GM21390 (cell line): Measurements from ENCODE around the gene SIGLEC8.
"Not testable (repeated sequence)": the region's sequence is repeated elsewhere in the genome, so short reads cannot be mapped to it uniquely, and the experiment has no call there.

Experiments
- ATAC-seq: cut with Tn5 transposase; IDR thresholded peaks from one replicate; pipeline ENCODE4 v1.9.1; 2021; ENCODE audit not compliant: unreplicated experiment

SIGLEC8 gene

GRCh38 chr19:51458051-51458645, at the start of gene SIGLEC8:
SIGLEC8 (minus strand) TSS chr19:51458454; CDS start chr19:51458387, 67 bp downstream.
- no peak for ATAC-seq

- no peak for ATAC-seq
Measured at GRCh38 chr19:51507640-51508058, 49.4 kb upstream of the SIGLEC8 start.

GRCh38 chr19:51507192-51507591, 48.9 kb upstream of the SIGLEC8 start:
- no peak for ATAC-seq

- no peak for ATAC-seq
Measured at GRCh38 chr19:51505904-51506303, 47.6 kb upstream of the SIGLEC8 start.

- ATAC-seq, result no peak
Measured at GRCh38 chr19:51503896-51504295, 45.6 kb upstream of the SIGLEC8 start.

- no peak for ATAC-seq
Measured at GRCh38 chr19:51503286-51503817, 45.1 kb upstream of the SIGLEC8 start.

GRCh38 chr19:51501594-51502263, 43.5 kb upstream of the SIGLEC8 start, which contains the start of gene SIGLEC12:
SIGLEC12 (minus strand) TSS chr19:51501800; CDS start chr19:51501733, 67 bp downstream.
- no peak for ATAC-seq

- not testable (repeated sequence) for ATAC-seq
Measured at GRCh38 chr19:51500931-51501330, 42.7 kb upstream of the SIGLEC8 start.

GRCh38 chr19:51497666-51498065, 39.4 kb upstream of the SIGLEC8 start:
- no peak for ATAC-seq

GRCh38 chr19:51493776-51494175, 35.5 kb upstream of the SIGLEC8 start:
- ATAC-seq, result no peak

GRCh38 chr19:51491586-51491985, 33.3 kb upstream of the SIGLEC8 start:
- ATAC-seq, result no peak

GRCh38 chr19:51490676-51491075, 32.4 kb upstream of the SIGLEC8 start:
- ATAC-seq, result no peak

- ATAC-seq, result no peak
Measured at GRCh38 chr19:51489113-51489512, 30.9 kb upstream of the SIGLEC8 start.

- no peak for ATAC-seq
Measured at GRCh38 chr19:51488491-51488890, 30.2 kb upstream of the SIGLEC8 start.

GRCh38 chr19:51485960-51486660, 27.9 kb upstream of the SIGLEC8 start:
- ATAC-seq, result no peak

GRCh38 chr19:51480590-51480989, 22.3 kb upstream of the SIGLEC8 start:
- ATAC-seq, result no peak

GRCh38 chr19:51479531-51480331, 21.5 kb upstream of the SIGLEC8 start:
- ATAC-seq, result no peak

- no peak for ATAC-seq
Measured at GRCh38 chr19:51478381-51479234, 20.4 kb upstream of the SIGLEC8 start, which contains the start of gene CEACAM18. CEACAM18 (plus strand) TSS chr19:51478539.

GRCh38 chr19:51477344-51477743, 19.1 kb upstream of the SIGLEC8 start:
- no peak for ATAC-seq

- no peak for ATAC-seq
Measured at GRCh38 chr19:51476164-51476563, 17.9 kb upstream of the SIGLEC8 start.
